Subcutaneous adipose tissue (tissue), 4 donors: Measurements from ENCODE around the gene MRPL58. TPM values are rescaled to one million over a fixed set of nuclear protein-coding genes. Genes with fewer than 3 reads are reported as not detected.

Experiments used
- CTCF ChIP-seq: fragments of 450-650 bp; IDR thresholded peaks from one replicate; pipeline ENCODE4 v1.5.1; 2016; ENCODE audit warnings: low read depth, mild to moderate bottlenecking, control low read depth, antibody characterized with exemption, moderate library complexity
- total RNA-seq, 4 donors: library from RNA; depleted of rRNA; stranded (reverse); fragments of >200 nt; gene quantifications; one replicate each; pipeline ENCODE4 v1.1.0, GENCODE V29; 2016

MRPL58 gene
- total RNA-seq, 4 donors from 2014 or later, result 34.8 to 53.5 (median 45.1) TPM

- no peak for TF ChIP-seq CTCF
Measured at GRCh38 chr17:75049057-75049456, 36.6 kb downstream of the MRPL58 start.

- no peak for TF ChIP-seq CTCF
Measured at GRCh38 chr17:75049706-75050105, 37.2 kb downstream of the MRPL58 start.

- no peak for TF ChIP-seq CTCF
Measured at GRCh38 chr17:75051941-75052340, 39.5 kb downstream of the MRPL58 start.

- no peak for TF ChIP-seq CTCF
Measured at GRCh38 chr17:75059369-75060345, 47.2 kb downstream of the MRPL58 start.

GRCh38 chr17:75060434-75061054, 48.1 kb downstream of the MRPL58 start:
- TF ChIP-seq CTCF, result no peak

- no peak for TF ChIP-seq CTCF
Measured at GRCh38 chr17:75061055-75061438, 48.6 kb downstream of the MRPL58 start.

- TF ChIP-seq CTCF, result no peak
Measured at GRCh38 chr17:75061618-75062017, 49.1 kb downstream of the MRPL58 start.
